GM12878 (cell line): Measurements from ENCODE around the gene ITM2C. TPM values are rescaled to one million over a fixed set of nuclear protein-coding genes. Genes with fewer than 3 reads are reported as not detected.

Source experiments
- ATAC-seq: fragments of 200-7000 bp; cut with Tn5 transposase; 3 replicates; pipeline ENCODE4 v1.9.1; 2020; ENCODE audit warnings: mild to moderate bottlenecking, moderate library complexity
- BruUV-seq: library from RNA; stranded (reverse); fragments of 400-500 nt; replicated peaks from 2 replicates; lab custom pipeline; 2021; lab: Mats Ljungman, UMichigan
- CTCF ChIA-PET: fragments of 300-600 bp; sonication (Branson Sonifier 250); formaldehyde crosslinking; extraction: SDS; loops from one replicate; lab custom pipeline; 2021; ENCODE audit warnings: inconsistent platforms; lab: Yijun Ruan, JAX
- POLR2A ChIA-PET: fragments of 350-600 bp; formaldehyde crosslinking; extraction: SDS; loops from one replicate; lab custom pipeline; 2021; ENCODE audit warnings: inconsistent platforms; lab: Charles Lee
- RAD21 ChIA-PET: fragments of 300-600 bp; sonication (Branson Sonifier 250); formaldehyde crosslinking; loops from one replicate; lab custom pipeline; 2023; ENCODE audit warnings: antibody characterized with exemption; ENCODE audit not compliant: unreplicated experiment; lab: Charles Lee
- SMC1A ChIA-PET: fragments of 300-600 bp; sonication (Branson Sonifier 250); formaldehyde crosslinking; loops from one replicate; lab custom pipeline; 2023; ENCODE audit not compliant: unreplicated experiment, uncharacterized antibody; lab: Charles Lee
- DNase-seq: peaks from one replicate; pipeline ENCODE4 v3.0.0-alpha.2; 2011; ENCODE audit warnings: low read depth, low spot score
- FAIRE-seq: peaks from 3 replicates; lab custom pipeline; 2011; peaks lifted over from hg19 to GRCh38; lab: Jason Lieb, UNC
- H2AFZ ChIP-seq: 2 replicates; pipeline ENCODE4 v1.6.0; 2011; ENCODE audit warnings: low read depth, low read length, control low read depth; ENCODE audit not compliant: control insufficient read depth
- H3K27ac ChIP-seq: 2 replicates; pipeline ENCODE4 v1.5.1; 2011; ENCODE audit warnings: control low read depth; ENCODE audit not compliant: control insufficient read depth, insufficient read depth
- H3K27me3 ChIP-seq, 2 experiments: replicated peaks in 1 of 2; 2 replicates each; pipeline versions ENCODE4 v1.6.0 to v1.6.1; 2011; ENCODE audit warnings: low read length in 1 of 2; ENCODE audit not compliant: control insufficient read depth in 2 of 2, insufficient read depth in 2 of 2
- H3K36me3 ChIP-seq, 2 experiments: 2 replicates each; pipeline ENCODE4 v1.5.1; 2011; ENCODE audit warnings: low read length in 1 of 2; ENCODE audit not compliant: control insufficient read depth in 2 of 2, insufficient read depth in 2 of 2
- H3K4me1 ChIP-seq: 2 replicates; pipeline ENCODE4 v1.6.1; 2011; ENCODE audit warnings: mild to moderate bottlenecking, low read length, moderate library complexity, mixed read lengths; ENCODE audit not compliant: control insufficient read depth, insufficient read depth
- H3K4me2 ChIP-seq: 2 replicates; pipeline ENCODE4 v1.6.0; 2011; ENCODE audit warnings: control low read depth; ENCODE audit not compliant: control insufficient read depth, insufficient read depth
- H3K4me3 ChIP-seq: fragments of 200-600 bp; sonication (generic); 2 replicates; pipeline ENCODE4 v1.5.1; 2016
- H3K79me2 ChIP-seq: 2 replicates; pipeline ENCODE4 v1.6.0; 2011; ENCODE audit warnings: low read length; ENCODE audit not compliant: control insufficient read depth, insufficient read depth
- H3K9ac ChIP-seq: 2 replicates; pipeline ENCODE4 v1.8.0; 2011; ENCODE audit warnings: low read length, control low read depth, mixed read lengths; ENCODE audit not compliant: control insufficient read depth, insufficient read depth
- H3K9me3 ChIP-seq: replicated peaks from 3 replicates; pipeline ENCODE4 v1.5.1; 2011; ENCODE audit warnings: mild to moderate bottlenecking, low read length; ENCODE audit not compliant: control insufficient read depth, insufficient read depth
- H4K20me1 ChIP-seq: 2 replicates; pipeline ENCODE4 v1.6.0; 2011; ENCODE audit not compliant: control insufficient read depth, insufficient read depth
- BHLHE40 ChIP-seq, 2 experiments: fragments of 450-650 bp in 1 of 2; IDR thresholded peaks; 2 replicates each; pipeline ENCODE4 v1.6.1; 2011 to 2017; ENCODE audit warnings: low read depth in 2 of 2, borderline replicate concordance in 1 of 2, improper control_type of control experiment in 1 of 2, low read length in 1 of 2, mild to moderate bottlenecking in 1 of 2
- CBX5 ChIP-seq: sonication (generic); IDR thresholded peaks from 2 replicates; pipeline ENCODE4 v1.6.1; 2016; ENCODE audit warnings: low read depth, moderate library complexity, mild to moderate bottlenecking, inconsistent platforms
- CREB1 ChIP-seq: IDR thresholded peaks from 2 replicates; pipeline ENCODE4 v1.6.1; 2012; ENCODE audit warnings: low read depth, mild to moderate bottlenecking, inconsistent platforms
- CREM ChIP-seq: IDR thresholded peaks from 2 replicates; pipeline ENCODE4 v1.6.1; 2014; ENCODE audit warnings: antibody characterized with exemption, low read depth
- NR2C1 ChIP-seq: fragments of 450-650 bp; IDR thresholded peaks from 2 replicates; pipeline ENCODE4 v1.6.1; 2017; ENCODE audit warnings: antibody characterized with exemption, mild to moderate bottlenecking, moderate library complexity
- NR2C2 ChIP-seq: IDR thresholded peaks from 2 replicates; pipeline ENCODE4 v1.6.1; 2011; ENCODE audit warnings: borderline replicate concordance, low read depth; ENCODE audit not compliant: control insufficient read depth, insufficient read length
- PAX5 ChIP-seq: IDR thresholded peaks from 2 replicates; pipeline ENCODE4 v1.6.1; 2011; ENCODE audit warnings: low read depth, low read length, borderline replicate concordance
- RBBP5 ChIP-seq: fragments of 200-600 bp; sonication (generic); conservative IDR thresholded peaks from 2 replicates; pipeline ENCODE4 v1.6.1; 2016
- SMAD5 ChIP-seq: IDR thresholded peaks from 2 replicates; pipeline ENCODE4 v1.6.1; 2016; ENCODE audit warnings: antibody characterized with exemption, low read depth
- TBL1XR1 ChIP-seq: IDR thresholded peaks from 2 replicates; pipeline ENCODE4 v1.6.1; 2012; ENCODE audit warnings: low read depth, low read length, improper control_type of control experiment
- USF2 ChIP-seq: IDR thresholded peaks from 2 replicates; pipeline ENCODE4 v1.6.1; 2011; ENCODE audit warnings: low read depth, low read length, improper control_type of control experiment, borderline replicate concordance
- ZBED1 ChIP-seq: IDR thresholded peaks from 2 replicates; pipeline ENCODE4 v1.6.1; 2016; ENCODE audit warnings: borderline replicate concordance
- ZBTB11 ChIP-seq: fragments of 450-650 bp; formaldehyde crosslinking; IDR thresholded peaks from 2 replicates; pipeline ENCODE4 v1.5.0; 2022; ENCODE audit warnings: mild to moderate bottlenecking, missing genetic modification characterization
- ZNF384 ChIP-seq: IDR thresholded peaks from 2 replicates; pipeline ENCODE4 v1.6.1; 2012; ENCODE audit warnings: low read depth, mild to moderate bottlenecking, low read length, improper control_type of control experiment, borderline replicate concordance
- WGBS: methylation state at CpG from one replicate; pipeline ENCODE4 v1.1.6; 2016; ENCODE audit warnings: low lambda C conversion rate; ENCODE audit not compliant: insufficient replicate concordance, insufficient coverage; ENCODE audit errors: missing lambda C conversion rate; 5-methylcytosine and 5-hydroxymethylcytosine counted together
- in situ Hi-C: fragments of 300-500 bp; cut with MboI; formaldehyde crosslinking; loops from 9 replicates; pipeline ENCODE4 v1.14.3; 2018; ENCODE audit warnings: mixed read lengths
- intact Hi-C: fragments of 100-400 bp; cut with micrococcal nuclease; formaldehyde crosslinking; loops from one replicate; pipeline ENCODE4 v1.14.2; 2022; ENCODE audit not compliant: unreplicated experiment
- polyA plus RNA-seq, 11 experiments: library from polyadenylated mRNA; depleted of rRNA in 4 of 11; unstranded in 6 of 11; stranded (reverse) in 5 of 11; fragments of >200 nt; fragmentation: Nextera tagmentation in 4 of 11; fragmentation: Illumina TruSeq in 1 of 11; extraction: Ambion mirVana in 4 of 11; extraction: Trizol in 1 of 11; gene quantifications; 1 replicate in 1 of 11; 2 replicates in 10 of 11; pipeline versions ENCODE4 v1.2.1 to v1.2.3, GENCODE V29; 2011 to 2016; ENCODE audit warnings: inconsistent platforms in 2 of 11, missing spikeins in 2 of 11, low read depth in 1 of 11
- total RNA-seq, 4 experiments: library from RNA; depleted of rRNA in 3 of 4; stranded (reverse); fragments of >200 nt in 3 of 4; fragmentation: Illumina TruSeq in 1 of 4; extraction: Trizol in 1 of 4; gene quantifications; 2 replicates each; pipeline versions ENCODE4 v1.2.1 to v1.2.3, GENCODE V29; 2013 to 2021

ITM2C gene
- total and polyA plus RNA-seq, 10 of the 15 experiments (the other 5 are each of a cell fraction or from before 2014, with no cell fraction given) = 5.4 to 195 (median 149) TPM

- no peak for ATAC-seq
- no peaks in the 10 kb centered on the region; a peak in 2 of 4 replicates for H3K27me3 ChIP-seq
Observed at GRCh38 chr2:230862292-230862691, 2.5 kb upstream of the ITM2C start.

GRCh38 chr2:230863031-230863430, 1.7 kb upstream of the ITM2C start:
- ChIA-PET POLR2A (no interaction called here), RAD21 (interaction anchor here (1.0 to 1.1 kb wide), 2 partner anchors 11 to 14 kb away, joined by 3 to 4 read pairs; no protein-coding TSS in a partner anchor), SMC1A (interaction anchor here (1.5 kb wide), 2 partner anchors 33 to 79 kb away, joined by 3 to 4 read pairs; no protein-coding TSS in a partner anchor), CTCF (interaction anchor here (0.5 to 4.9 kb wide), 7 partner anchors 12 to 124 kb away, joined by 3 to 25 read pairs (median 4); partner anchors contain the start of gene GPR55)
- DNase-seq (no peak), FAIRE-seq (no peak), ATAC-seq (no peak)
- no peak overlapping the region for H3K9ac ChIP-seq
- BruUV-seq = no TSS peak
- no peak overlapping the region for H2AFZ ChIP-seq
- H3K36me3 ChIP-seq = no peaks in the 10 kb centered on the region
- H3K27me3 ChIP-seq = no peaks in the 10 kb centered on the region; a peak in 2 of 4 replicates
- in situ Hi-C loops = no loop called here
- H3K4me2 ChIP-seq = no peak overlapping the region
- H3K4me1 ChIP-seq = peaks cover 12% of the 10 kb centered on the region; the same call in 1 of the 2 replicates
- H4K20me1 ChIP-seq = no peaks in the 10 kb centered on the region
- WGBS = 68% methylated on average over 8 of the region's 8 CpGs
- no peak overlapping the region for H3K27ac ChIP-seq
- intact Hi-C loops = no loop called here
- peaks cover 4% of the 10 kb centered on the region for H3K79me2 ChIP-seq
- H3K4me3 ChIP-seq = no peak overlapping the region
- H3K9me3 ChIP-seq = no peaks in the 10 kb centered on the region
- TF ChIP-seq CBX5 = no peak
- TF ChIP-seq USF2 = no peak
- no peak for TF ChIP-seq NR2C1
- TF ChIP-seq ZBTB11 (CRISPR knock-in tag) = no peak
- no peak for TF ChIP-seq TBL1XR1
- no peak for TF ChIP-seq PAX5
- no peak for TF ChIP-seq RBBP5
- TF ChIP-seq SMAD5 = no peak
- TF ChIP-seq BHLHE40 (IDR thresholded peaks at IDR 0.05; ENCODE audit: borderline replicate concordance in 1 of 2, low read depth in 2 of 2, low read length in 1 of 2) = peak in 1 of 2 experiments; percentile 35; a peak in 1 of 4 replicates

More at GRCh38 chr2:230862292-230862691, 2.5 kb upstream of the ITM2C start:
- H3K9me3 ChIP-seq = no peaks in the 10 kb centered on the region
- SMC1A ChIA-PET = interaction anchor here (1.5 kb wide), 2 partner anchors 34 to 80 kb away, joined by 3 to 4 read pairs; no protein-coding TSS in a partner anchor
- FAIRE-seq = no peak
- H3K4me2 ChIP-seq = no peak overlapping the region
- intact Hi-C loops (no loop called here), in situ Hi-C loops (no loop called here)
- CTCF ChIA-PET = interaction anchor here (0.6 to 2.2 kb wide), 6 partner anchors 9 to 191 kb away, joined by 3 to 25 read pairs (median 4); no protein-coding TSS in a partner anchor
- BruUV-seq = no TSS peak
- 84% methylated on average over 5 of the region's 5 CpGs for WGBS
- H3K4me3 ChIP-seq = no peak overlapping the region
- H3K36me3 ChIP-seq = no peaks in the 10 kb centered on the region
- no peak for DNase-seq
- no peak overlapping the region for H3K27ac ChIP-seq
- no peak for TF ChIP-seq ZBED1
- TF ChIP-seq CREM = no peak
- TF ChIP-seq CREB1 = no peak
- TF ChIP-seq NR2C2 = no peak
- no peak for TF ChIP-seq ZNF384
- H3K9ac ChIP-seq = no peak overlapping the region
- H3K4me1 ChIP-seq = peaks cover 12% of the 10 kb centered on the region; the same call in 1 of the 2 replicates
- H4K20me1 ChIP-seq = no peaks in the 10 kb centered on the region
- H3K79me2 ChIP-seq = peaks cover 4% of the 10 kb centered on the region
- H2AFZ ChIP-seq = no peak overlapping the region
- POLR2A ChIA-PET = interaction anchor here (1.3 kb wide), 1 partner anchor 9 kb away, joined by 4 read pairs; no protein-coding TSS in a partner anchor
- RAD21 ChIA-PET = no interaction called here
